Osteoblast (primary cell): ENCODE measurements around the gene PPM1F. TPM values are rescaled to one million over a fixed set of nuclear protein-coding genes. Genes with fewer than 3 reads are reported as not detected.

ENCODE experiments used
- DNase-seq: peaks from one replicate; pipeline ENCODE4 v3.0.0; 2011; ENCODE audit warnings: low spot score, mixed read lengths; ENCODE audit not compliant: insufficient read length; ENCODE audit errors: missing footprints
- H2AFZ ChIP-seq: 2 replicates; pipeline ENCODE4 v1.6.0; 2011; ENCODE audit warnings: mild to moderate bottlenecking, low read length
- H3K27ac ChIP-seq: 2 replicates; pipeline ENCODE4 v1.5.1; 2011; ENCODE audit warnings: mild to moderate bottlenecking, low read depth, low read length, moderate library complexity
- H3K27me3 ChIP-seq: 2 replicates; pipeline ENCODE4 v1.6.0; 2012; ENCODE audit warnings: mild to moderate bottlenecking, control low read depth, inconsistent platforms, low read length, moderate library complexity; ENCODE audit not compliant: insufficient read depth
- H3K36me3 ChIP-seq: 2 replicates; pipeline ENCODE4 v1.5.1; 2011; ENCODE audit warnings: mild to moderate bottlenecking, low read length, control low read depth, moderate library complexity; ENCODE audit not compliant: insufficient read depth
- H3K4me1 ChIP-seq: 2 replicates; pipeline ENCODE4 v1.5.1; 2011; ENCODE audit warnings: mild to moderate bottlenecking, low read length, control low read depth, moderate library complexity; ENCODE audit not compliant: insufficient read depth
- H3K4me2 ChIP-seq: 2 replicates; pipeline ENCODE4 v1.6.0; 2011; ENCODE audit warnings: mild to moderate bottlenecking, low read length; ENCODE audit not compliant: insufficient read depth
- H3K4me3 ChIP-seq: fragments of 200-600 bp; sonication (generic); 3 replicates; pipeline ENCODE4 v1.5.1; 2012; ENCODE audit warnings: mild to moderate bottlenecking, low read length, inconsistent platforms; ENCODE audit not compliant: insufficient read depth
- H3K79me2 ChIP-seq: 2 replicates; pipeline ENCODE4 v1.6.0; 2012; ENCODE audit warnings: mild to moderate bottlenecking, low read length, control low read depth, inconsistent platforms; ENCODE audit not compliant: insufficient read depth
- H3K9me3 ChIP-seq: 2 replicates; pipeline ENCODE4 v1.5.1; 2011; ENCODE audit warnings: low read depth, low read length, control low read depth
- H4K20me1 ChIP-seq: 2 replicates; pipeline ENCODE4 v1.6.0; 2012; ENCODE audit warnings: mild to moderate bottlenecking, low read length, control low read depth; ENCODE audit not compliant: insufficient read depth
- total RNA-seq: library from RNA; depleted of rRNA; stranded (reverse); fragments of >200 nt; gene quantifications from 2 replicates; pipeline ENCODE4 v1.2.3, GENCODE V29; 2012
- TF ChIP-seq, protein P1 (sequence below): IDR thresholded peaks from 2 replicates; pipeline ENCODE4 v1.5.1; 2011; ENCODE audit warnings: mild to moderate bottlenecking, low read depth, low read length, moderate library complexity; ENCODE audit errors: extremely low read depth

PPM1F gene
- total RNA-seq, 1 donor, result 22.8 TPM

DNA sequence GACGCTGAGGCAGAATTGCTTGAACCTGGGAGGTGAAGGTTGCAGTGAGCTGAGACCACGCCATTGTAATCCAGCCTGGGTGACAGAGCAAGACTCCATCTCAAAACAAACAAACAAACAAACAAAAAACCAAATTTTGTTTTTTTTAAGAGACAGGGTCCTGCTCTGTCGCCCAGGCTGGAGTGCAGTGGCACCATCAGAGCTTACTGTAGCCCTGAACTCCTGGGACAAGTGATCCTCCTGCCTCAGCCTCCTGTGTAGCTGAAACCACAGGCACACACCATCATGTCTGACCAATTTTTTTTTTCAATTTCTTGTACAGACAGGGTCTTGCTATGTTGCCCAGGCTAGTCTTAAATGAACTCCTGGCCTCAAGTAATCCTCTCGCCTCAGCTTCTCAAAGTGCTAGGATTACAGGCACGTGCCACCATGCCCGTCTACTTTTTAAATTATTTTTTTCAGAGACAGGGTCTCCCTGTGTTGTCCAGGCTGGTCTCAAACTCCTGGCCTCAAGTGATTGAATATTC lies 13.2 kb upstream of the PPM1F start:
- H3K4me3 ChIP-seq, result no peak overlapping the region
- no peak overlapping the region for H3K27ac ChIP-seq

DNA sequence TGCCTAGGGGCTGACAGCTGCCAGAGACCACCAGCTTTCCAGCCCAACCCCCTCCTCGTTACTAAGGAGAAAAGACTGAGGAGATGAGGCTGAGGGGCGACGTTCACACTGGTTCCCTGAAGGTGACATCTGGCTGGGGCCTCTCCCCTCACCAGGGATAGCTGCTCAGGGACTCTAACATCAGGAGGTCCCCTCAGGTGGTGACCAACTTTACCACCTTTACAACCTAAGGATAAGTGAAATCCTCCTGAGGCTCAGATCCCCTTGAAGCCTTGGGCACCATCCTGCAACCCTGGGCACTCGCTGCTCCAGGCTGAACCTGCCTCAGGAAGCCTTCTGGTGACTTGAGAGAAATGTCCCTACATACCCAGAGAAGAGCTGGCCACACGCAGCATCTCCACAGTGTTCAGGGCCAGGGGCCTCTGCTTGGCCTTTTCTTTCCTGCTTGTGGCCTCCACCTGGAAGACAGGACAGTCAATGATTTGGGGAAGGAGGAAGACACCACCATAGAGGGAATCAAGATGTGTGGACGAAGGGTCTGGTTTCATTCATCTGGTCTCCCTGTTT lies 12.4 kb upstream of the PPM1F start:
- Histone ChIP-seq H3K27me3 (no peaks in the 10 kb centered on the region), H3K4me1 (peaks cover 3% of the 10 kb centered on the region), H3K4me2 (no peak overlapping the region), H3K79me2 (no peaks in the 10 kb centered on the region), H3K9me3 (no peaks in the 10 kb centered on the region), H3K27ac (no peak overlapping the region), H2AFZ (no peak overlapping the region), H3K36me3 (peaks cover 87% of the 10 kb centered on the region), H3K4me3 (no peak overlapping the region), H4K20me1 (peaks cover 3% of the 10 kb centered on the region)
- TF ChIP-seq, protein P1, sequence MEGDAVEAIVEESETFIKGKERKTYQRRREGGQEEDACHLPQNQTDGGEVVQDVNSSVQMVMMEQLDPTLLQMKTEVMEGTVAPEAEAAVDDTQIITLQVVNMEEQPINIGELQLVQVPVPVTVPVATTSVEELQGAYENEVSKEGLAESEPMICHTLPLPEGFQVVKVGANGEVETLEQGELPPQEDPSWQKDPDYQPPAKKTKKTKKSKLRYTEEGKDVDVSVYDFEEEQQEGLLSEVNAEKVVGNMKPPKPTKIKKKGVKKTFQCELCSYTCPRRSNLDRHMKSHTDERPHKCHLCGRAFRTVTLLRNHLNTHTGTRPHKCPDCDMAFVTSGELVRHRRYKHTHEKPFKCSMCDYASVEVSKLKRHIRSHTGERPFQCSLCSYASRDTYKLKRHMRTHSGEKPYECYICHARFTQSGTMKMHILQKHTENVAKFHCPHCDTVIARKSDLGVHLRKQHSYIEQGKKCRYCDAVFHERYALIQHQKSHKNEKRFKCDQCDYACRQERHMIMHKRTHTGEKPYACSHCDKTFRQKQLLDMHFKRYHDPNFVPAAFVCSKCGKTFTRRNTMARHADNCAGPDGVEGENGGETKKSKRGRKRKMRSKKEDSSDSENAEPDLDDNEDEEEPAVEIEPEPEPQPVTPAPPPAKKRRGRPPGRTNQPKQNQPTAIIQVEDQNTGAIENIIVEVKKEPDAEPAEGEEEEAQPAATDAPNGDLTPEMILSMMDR, result no peak
- DNase-seq, result peak; percentile 13

More for the DNA sequence above, 13.2 kb upstream of the PPM1F start:
- Histone ChIP-seq H3K79me2 (no peaks in the 10 kb centered on the region), H3K36me3 (peaks cover 90% of the 10 kb centered on the region), H2AFZ (no peak overlapping the region), H3K9me3 (no peaks in the 10 kb centered on the region), H3K27me3 (no peaks in the 10 kb centered on the region), H3K4me2 (no peak overlapping the region), H3K4me1 (peaks cover 3% of the 10 kb centered on the region), H4K20me1 (peaks cover 3% of the 10 kb centered on the region)
- no peak for DNase-seq
- TF ChIP-seq, protein P1, result no peak

DNA sequence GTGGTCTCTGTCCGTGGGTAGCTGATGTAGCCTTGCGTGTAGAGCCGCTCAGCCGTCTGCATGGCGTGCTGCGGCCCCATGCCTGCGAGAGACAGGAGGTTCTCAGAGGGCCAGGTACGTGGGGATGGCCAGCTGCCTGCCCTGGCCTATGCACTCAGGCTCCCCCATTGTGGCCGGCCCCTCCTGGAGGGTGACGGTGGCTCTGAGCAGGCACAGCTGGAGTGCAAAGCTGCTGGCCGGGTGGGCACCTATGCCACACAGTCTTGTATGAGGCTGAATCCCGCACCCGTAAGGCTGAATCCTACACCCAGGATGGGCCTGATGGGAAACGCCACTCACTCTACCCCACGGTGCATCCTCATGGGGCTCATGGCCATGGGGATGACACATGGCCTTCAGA lies 11.6 kb upstream of the PPM1F start:
- H3K79me2 ChIP-seq, result no peaks in the 10 kb centered on the region
- TF ChIP-seq, protein P1, result no peak
- peaks cover 90% of the 10 kb centered on the region for H3K36me3 ChIP-seq
- no peaks in the 10 kb centered on the region for H3K9me3 ChIP-seq
- peaks cover 3% of the 10 kb centered on the region for H4K20me1 ChIP-seq
- H2AFZ ChIP-seq, result no peak overlapping the region
- no peak overlapping the region for H3K27ac ChIP-seq
- no peaks in the 10 kb centered on the region for H3K27me3 ChIP-seq
- H3K4me2 ChIP-seq, result no peak overlapping the region
- DNase-seq, result peak; percentile 34
- peaks cover 3% of the 10 kb centered on the region for H3K4me1 ChIP-seq
- H3K4me3 ChIP-seq, result no peak overlapping the region

DNA sequence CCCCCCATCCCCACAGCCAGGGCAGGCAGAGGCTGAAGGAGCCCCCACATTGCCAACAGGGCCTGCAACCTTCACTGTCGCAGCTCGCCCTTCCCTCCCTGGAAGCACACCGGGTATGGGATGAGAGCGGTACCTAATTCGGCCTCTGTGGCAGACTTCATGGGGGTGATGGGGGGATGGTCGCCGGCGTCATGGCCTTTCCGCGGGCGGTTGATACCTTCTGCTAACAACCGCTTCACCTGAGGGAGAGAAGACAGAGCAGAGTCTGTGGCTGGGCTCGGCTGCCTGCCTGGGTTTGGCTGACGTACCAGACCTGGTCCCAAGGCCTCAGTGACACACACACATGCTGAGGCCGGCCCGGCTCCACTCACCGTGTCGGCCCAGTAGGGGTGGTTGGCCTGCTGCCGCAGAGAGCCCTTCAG lies 11.2 kb upstream of the PPM1F start:
- H3K27me3 ChIP-seq, result no peaks in the 10 kb centered on the region
- peaks cover 3% of the 10 kb centered on the region for H4K20me1 ChIP-seq
- peak; percentile 60 for DNase-seq
- H3K4me1 ChIP-seq, result peaks cover 3% of the 10 kb centered on the region
- H3K9me3 ChIP-seq, result no peaks in the 10 kb centered on the region
- H3K4me3 ChIP-seq, result no peak overlapping the region
- H3K27ac ChIP-seq, result no peak overlapping the region
- H3K36me3 ChIP-seq, result peaks cover 91% of the 10 kb centered on the region
- H3K4me2 ChIP-seq, result no peak overlapping the region
- TF ChIP-seq, protein P1, result no peak
- no peak overlapping the region for H2AFZ ChIP-seq
- H3K79me2 ChIP-seq, result no peaks in the 10 kb centered on the region
